GM23248 (cell line): ENCODE data around the gene LRMDA. TPM values are rescaled to one million over a fixed set of nuclear protein-coding genes. Genes with fewer than 3 reads are reported as not detected.

ENCODE experiments used
- DNase-seq: peaks from one replicate; pipeline ENCODE4 v3.0.0-alpha.2; 2015
- H2AFZ ChIP-seq: fragments of 200-600 bp; sonication (generic); 2 replicates; pipeline ENCODE4 v1.6.1; 2016; ENCODE audit warnings: antibody characterized with exemption
- H3F3A ChIP-seq: fragments of 200-600 bp; sonication (generic); 2 replicates; pipeline ENCODE4 v1.6.1; 2016; ENCODE audit warnings: mild to moderate bottlenecking, antibody characterized with exemption, mixed run types; ENCODE audit not compliant: insufficient read depth
- H3K27ac ChIP-seq: fragments of 200-600 bp; sonication (generic); 2 replicates; pipeline ENCODE4 v1.5.1; 2016; ENCODE audit warnings: mild to moderate bottlenecking
- H3K27me3 ChIP-seq: fragments of 200-600 bp; sonication (generic); replicated peaks from 2 replicates; pipeline ENCODE4 v1.6.1; 2016; ENCODE audit warnings: mild to moderate bottlenecking; ENCODE audit not compliant: insufficient read depth
- H3K36me3 ChIP-seq: fragments of 200-600 bp; sonication (generic); 2 replicates; pipeline ENCODE4 v1.6.1; 2016; ENCODE audit warnings: low read depth, mild to moderate bottlenecking
- H3K4me1 ChIP-seq: fragments of 200-600 bp; sonication (generic); 2 replicates; pipeline ENCODE4 v1.6.1; 2016; ENCODE audit warnings: mild to moderate bottlenecking; ENCODE audit not compliant: insufficient read depth
- H3K4me2 ChIP-seq: fragments of 200-600 bp; sonication (generic); one replicate; pipeline ENCODE4 v1.6.1; 2016; ENCODE audit warnings: mild to moderate bottlenecking; ENCODE audit not compliant: unreplicated experiment
- H3K4me3 ChIP-seq: fragments of 200-600 bp; sonication (generic); 2 replicates; pipeline ENCODE4 v1.5.1; 2016; ENCODE audit warnings: mild to moderate bottlenecking
- H3K79me2 ChIP-seq: fragments of 200-600 bp; sonication (generic); 2 replicates; pipeline ENCODE4 v1.6.1; 2016; ENCODE audit warnings: mild to moderate bottlenecking; ENCODE audit not compliant: insufficient read depth
- H3K9ac ChIP-seq: fragments of 200-600 bp; sonication (generic); 2 replicates; pipeline ENCODE4 v1.6.1; 2016; ENCODE audit warnings: mild to moderate bottlenecking
- H3K9me2 ChIP-seq: fragments of 200-600 bp; sonication (generic); 2 replicates; pipeline ENCODE4 v1.6.1; 2016; ENCODE audit warnings: mixed run types, mild to moderate bottlenecking, moderate library complexity; ENCODE audit not compliant: insufficient read depth
- H3K9me3 ChIP-seq: fragments of 200-600 bp; sonication (generic); one replicate; pipeline ENCODE4 v1.6.1; 2017; ENCODE audit warnings: low read depth
- H4K20me1 ChIP-seq: fragments of 200-600 bp; sonication (generic); 2 replicates; pipeline ENCODE4 v1.6.0; 2016; ENCODE audit not compliant: insufficient read depth
- EZH2 ChIP-seq: fragments of 200-600 bp; sonication (generic); IDR thresholded peaks from 2 replicates; pipeline ENCODE4 v1.6.1; 2018; ENCODE audit warnings: antibody characterized with exemption, mild to moderate bottlenecking; ENCODE audit not compliant: insufficient read depth, poor library complexity, severe bottlenecking
- EZH2phosphoT487 ChIP-seq: fragments of 200-600 bp; sonication (generic); IDR thresholded peaks from 2 replicates; pipeline ENCODE4 v1.6.1; 2018; ENCODE audit warnings: antibody characterized with exemption, moderate library complexity, mild to moderate bottlenecking, low read depth; ENCODE audit not compliant: insufficient read depth
- WGBS, 2 experiments: methylation state at CpG; one replicate each; pipeline ENCODE4 v1.1.6; 2015 to 2017; ENCODE audit warnings: low lambda C conversion rate in 2 of 2, low coverage in 1 of 2; ENCODE audit errors: missing lambda C conversion rate in 2 of 2; 5-methylcytosine and 5-hydroxymethylcytosine counted together
- in situ Hi-C: fragments of 300-500 bp; cut with MboI; formaldehyde crosslinking; loops from 2 replicates; pipeline ENCODE4 v1.15.0; 2020
- polyA plus RNA-seq: library from polyadenylated mRNA; unstranded; fragments of >200 nt; fragmentation: Nextera tagmentation; extraction: Ambion mirVana; gene quantifications from 2 replicates; pipeline ENCODE4 v1.2.1, GENCODE V29; 2016
- total RNA-seq: library from RNA; depleted of rRNA; stranded (reverse); fragments of >200 nt; shearing (Covaris generic); gene quantifications from 2 replicates; pipeline ENCODE4 v1.2.3, GENCODE V29; 2014

LRMDA gene
- total and polyA plus RNA-seq, 2 experiments from 2014 or later: 2.6 TPM; not detected in 1

DNA sequence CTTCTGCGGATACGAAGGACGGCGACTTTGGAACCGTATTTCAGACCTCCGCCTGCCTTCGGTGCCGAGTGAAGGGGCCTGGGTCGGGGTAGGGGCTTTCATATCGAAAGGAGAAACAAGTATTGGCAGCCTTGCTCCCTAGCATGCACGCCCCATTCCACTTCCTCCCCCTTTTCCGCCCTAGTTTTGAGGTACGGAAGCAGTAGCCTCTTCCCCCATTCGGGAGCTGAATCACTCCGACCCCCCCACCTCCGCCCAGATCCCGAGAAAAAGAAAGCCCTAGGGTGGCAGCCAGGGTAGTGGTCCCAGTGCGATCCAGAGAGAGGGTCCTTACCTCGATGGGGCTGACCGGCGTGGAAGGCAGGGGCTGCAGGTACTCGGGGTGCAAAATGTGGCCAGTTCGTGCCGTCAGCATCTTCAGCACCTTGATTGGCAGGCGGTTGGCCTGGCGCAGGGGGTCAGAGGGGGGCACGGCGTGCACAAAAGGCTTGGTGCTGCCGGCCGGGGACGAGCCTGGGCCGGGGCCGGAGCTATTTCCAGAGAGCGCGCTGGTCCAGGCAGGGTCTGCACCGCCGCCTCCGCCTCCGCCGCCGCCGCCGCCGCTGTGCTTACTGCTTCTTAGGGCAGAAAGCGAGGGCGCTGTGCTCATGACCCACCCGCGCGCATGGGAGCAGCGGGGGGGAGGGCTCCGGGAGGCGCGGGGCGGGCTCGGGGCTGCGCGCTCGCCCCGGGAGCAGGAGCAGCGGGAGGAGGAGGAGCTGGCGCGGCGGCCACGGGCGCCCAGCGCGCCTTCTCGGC is 30.5 kb upstream of the LRMDA start:
- Histone ChIP-seq H3K27ac (peak overlapping the region; percentile 92), H2AFZ (peak overlapping the region; percentile 93), H3K4me1 (no peaks in the 10 kb centered on the region), H4K20me1 (no peaks in the 10 kb centered on the region), H3K27me3 (no peaks in the 10 kb centered on the region), H3K9me3 (no peaks in the 10 kb centered on the region), H3K36me3 (no peaks in the 10 kb centered on the region), H3K9me2 (no peaks in the 10 kb centered on the region), H3K9ac (peak overlapping the region; percentile 95), H3K4me3 (peak overlapping the region; percentile 93), H3F3A (peaks cover 6% of the 10 kb centered on the region; the same call in 1 of the 2 replicates), H3K79me2 (peaks cover 78% of the 10 kb centered on the region), H3K4me2 (peak overlapping the region; percentile 91)
- in situ Hi-C loops: loop anchor here (25.0 kb wide), 1 partner anchor 511 kb away; no protein-coding TSS in a partner anchor
- DNase-seq: peak; percentile 90
- TF ChIP-seq EZH2phosphoT487 (no peak), EZH2 (no peak)
- 0 to 4% methylated on average over 39 to 63 of the region's 68 CpGs for WGBS, 2 experiments

DNA sequence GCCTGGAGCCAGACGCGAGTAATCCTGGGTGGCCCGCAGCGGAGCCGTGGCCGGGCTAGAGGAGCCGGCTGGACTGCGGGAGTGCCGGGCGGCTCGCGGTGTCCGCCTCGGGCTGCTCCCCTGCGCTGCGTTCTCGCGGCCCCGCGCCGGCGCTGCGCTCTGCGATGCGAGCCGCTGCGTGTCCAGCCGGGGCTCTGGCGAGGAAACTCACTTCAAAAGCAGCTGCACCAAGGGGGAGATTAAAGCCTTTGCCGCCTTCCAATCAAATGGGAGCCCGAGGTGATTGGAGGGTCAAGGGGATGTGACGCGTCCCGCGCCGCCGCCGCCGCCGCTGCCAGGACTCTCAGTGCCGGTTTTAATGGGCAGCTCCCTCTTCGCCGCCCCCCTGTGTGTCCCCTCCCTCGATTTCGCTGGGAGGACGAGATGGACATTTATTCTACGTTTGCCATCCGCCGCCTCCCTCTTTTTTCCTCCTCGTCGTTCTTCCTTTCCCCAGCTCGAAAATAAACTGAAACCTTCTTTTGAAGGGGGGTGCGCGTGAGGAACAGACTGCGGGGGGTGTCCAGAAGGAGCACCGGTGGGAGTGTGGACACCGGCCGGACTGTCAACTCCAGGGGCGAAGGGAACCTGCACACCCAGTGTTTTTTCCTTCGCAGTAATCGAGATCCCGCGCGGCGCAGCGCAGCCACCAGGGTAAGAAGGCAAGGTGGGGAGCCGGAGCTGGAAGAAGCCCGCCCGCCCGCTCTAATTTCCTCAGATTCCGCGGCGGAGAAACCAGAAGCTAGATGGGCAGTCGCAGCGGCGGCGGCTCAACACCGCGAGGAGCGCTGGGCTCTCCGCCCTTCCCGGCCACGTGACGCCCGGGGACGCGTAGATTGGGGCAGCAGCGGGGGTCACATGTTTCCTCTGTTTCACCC is 29.6 kb upstream of the LRMDA start, which contains the start of gene ZNF503:
ZNF503 (minus strand) TSS at position 196 of the 917 bp plus-strand sequence. CDS start 345 bp downstream, outside the sequence.
- no peak for TF ChIP-seq EZH2phosphoT487
- TF ChIP-seq EZH2: no peak

DNA sequence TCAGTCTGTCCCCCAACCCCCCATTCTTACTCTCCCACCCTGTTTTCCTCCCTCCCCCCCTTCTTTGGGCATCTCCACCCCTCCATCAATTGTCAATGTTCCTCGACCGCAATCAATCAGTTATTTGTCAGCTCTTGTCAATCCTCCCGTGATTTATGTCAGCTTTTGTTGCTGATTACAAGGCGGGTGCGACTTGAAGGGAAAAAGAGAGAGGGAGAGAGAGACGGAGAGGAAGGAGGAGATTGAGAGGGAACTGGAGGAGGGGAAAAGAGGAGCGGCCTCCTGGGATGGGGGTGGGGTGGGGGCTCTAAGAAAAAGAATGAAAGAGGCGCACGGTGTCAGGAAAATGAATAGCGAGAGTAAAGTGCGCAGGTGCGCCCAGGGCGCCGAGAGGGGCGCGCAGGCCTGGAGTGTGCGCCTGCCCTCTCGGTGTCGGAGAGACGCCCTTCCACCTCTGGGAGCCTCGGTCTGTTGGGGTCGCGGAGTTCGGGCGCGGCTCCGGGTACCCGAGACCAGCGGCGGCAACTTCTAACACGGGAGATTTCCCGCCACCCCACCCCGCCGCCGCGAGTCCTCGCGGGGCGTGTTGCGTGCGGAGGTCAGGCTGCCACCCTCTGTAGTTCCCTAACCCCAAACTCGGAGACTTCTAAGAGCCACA is 28.8 kb upstream of the LRMDA start:
- Histone ChIP-seq H3K27ac (peak overlapping the region; percentile 92), H3K4me1 (no peaks in the 10 kb centered on the region), H3K4me2 (peak overlapping the region; percentile 97), H2AFZ (peak overlapping the region; percentile 93), H3K27me3 (no peaks in the 10 kb centered on the region), H4K20me1 (no peaks in the 10 kb centered on the region), H3K9me2 (no peaks in the 10 kb centered on the region), H3K4me3 (peak overlapping the region; percentile 93), H3K36me3 (no peaks in the 10 kb centered on the region), H3K79me2 (peaks cover 62% of the 10 kb centered on the region), H3K9ac (peak overlapping the region; percentile 95), H3F3A (peaks cover 6% of the 10 kb centered on the region; the same call in 1 of the 2 replicates), H3K9me3 (no peaks in the 10 kb centered on the region)
- WGBS, 2 experiments: 0 to 1% methylated on average over 16 to 34 of the region's 42 CpGs
- TF ChIP-seq EZH2: no peak
- no peak for TF ChIP-seq EZH2phosphoT487
- in situ Hi-C loops: loop anchor here (25.0 kb wide), 1 partner anchor 510 kb away; no protein-coding TSS in a partner anchor
- DNase-seq: peak; percentile 60

More for the DNA sequence above, 29.6 kb upstream of the LRMDA start, which contains the start of gene ZNF503:
- DNase-seq: peak; percentile 99
- Histone ChIP-seq H4K20me1 (no peaks in the 10 kb centered on the region), H3K79me2 (peaks cover 69% of the 10 kb centered on the region), H2AFZ (peak within 1 kb of the TSS; percentile 93), H3K27me3 (no peaks in the 10 kb centered on the region), H3K4me2 (peak within 1 kb of the TSS; percentile 97), H3K9me3 (no peaks in the 10 kb centered on the region), H3K4me3 (peak within 1 kb of the TSS; percentile 93), H3K36me3 (no peaks in the 10 kb centered on the region), H3K27ac (peak within 1 kb of the TSS; percentile 92), H3F3A (peaks cover 6% of the 10 kb centered on the region; the same call in 1 of the 2 replicates), H3K9ac (peak within 1 kb of the TSS; percentile 95), H3K9me2 (no peaks in the 10 kb centered on the region), H3K4me1 (no peaks in the 10 kb centered on the region)
- WGBS, 2 experiments: 1% methylated on average over 78 to 79 of the region's 88 CpGs
- in situ Hi-C loops: loop anchor here (25.0 kb wide), 1 partner anchor 510 kb away; no protein-coding TSS in a partner anchor
